ENCODE results near the gene RP9. TPM values are rescaled to one million over a fixed set of nuclear protein-coding genes. Genes with fewer than 3 reads are reported as not detected.

The RP9 gene
- total and polyA plus RNA-seq, 9 of the 15 experiments (the other 6 are each of a cell fraction or from before 2014, with no cell fraction given) = 10.7 to 44.8 (median 33.4) TPM

DNA sequence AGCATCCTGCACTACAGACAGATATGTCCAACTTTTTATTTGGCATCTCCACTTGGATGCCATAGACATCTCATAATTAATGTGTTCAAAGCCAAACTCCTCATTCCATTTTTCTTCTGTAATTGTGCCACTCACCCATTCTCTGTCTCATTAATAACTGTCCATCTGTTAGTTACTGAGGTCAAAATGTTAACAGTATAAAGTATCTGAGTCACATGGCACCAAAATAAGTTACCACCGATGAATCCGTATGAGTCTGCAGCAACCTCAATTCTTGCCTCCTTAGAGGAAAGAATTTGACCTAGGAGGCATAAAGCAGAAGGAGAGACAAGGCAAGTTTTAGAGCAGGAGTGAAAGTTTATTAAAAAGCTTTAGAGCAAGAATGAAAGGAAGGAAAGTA, 30.1 kb downstream of the RP9 start:
- Histone ChIP-seq H3K79me2 (ENCODE audit: control insufficient read depth, insufficient read depth, low read length) (no peaks in the 10 kb centered on the region), H3K9me3 (replicated peaks; ENCODE audit: control insufficient read depth, insufficient read depth, low read depth, low read length) (no peaks in the 10 kb centered on the region), H3K27ac (ENCODE audit: extremely low read depth, low read depth, low read length) (no peak overlapping the region), H3K27me3 (ENCODE audit: control insufficient read depth in 2 of 2, insufficient read depth in 2 of 2, low read length in 2 of 2) (no peaks in the 10 kb centered on the region; a peak in 1 of 5 replicates), H2AFZ (ENCODE audit: low read depth, low read length) (no peak overlapping the region), H3K9me1 (ENCODE audit: control insufficient read depth, insufficient read depth, low read length) (no peaks in the 10 kb centered on the region), H3K4me3 (no peak overlapping the region), H3K4me2 (ENCODE audit: insufficient read depth, low read length) (no peak overlapping the region), H4K20me1 (replicated peaks; ENCODE audit: control insufficient read depth, insufficient read depth, low read length) (no peaks in the 10 kb centered on the region), H3K9ac (ENCODE audit: insufficient read depth in 1 of 2, low read depth in 2 of 2, low read length in 2 of 2) (no peak overlapping the region), H3K36me3 (ENCODE audit: control insufficient read depth, insufficient read depth, low read length) (no peaks in the 10 kb centered on the region), H3K4me1 (replicated peaks in 1 of 2; ENCODE audit: control insufficient read depth in 2 of 2, insufficient read depth in 2 of 2, low read length in 2 of 2) (no peaks in the 10 kb centered on the region)
- ATAC-seq (no peak), DNase-seq (ENCODE audit: extremely low read depth in 1 of 4, low spot score in 3 of 4) (no peak), FAIRE-seq (no peak)
- intact Hi-C loops (cut with micrococcal nuclease) (no loop called here), in situ Hi-C loops (cut with MboI) (no loop called here)
- POLR2A ChIA-PET = no interaction called here
- BruUV-seq (replicated peaks) = no TSS peak
- 30% methylated on average over 2 of the region's 2 CpGs for WGBS (ENCODE audit: insufficient coverage, low coverage, missing lambda C conversion rate)
- CTCF ChIA-PET (ENCODE audit: low intra/inter-chr PET ratio) = no interaction called here
- TF ChIP-seq FUS (optimal IDR thresholded peaks at IDR 0.05; ENCODE audit: low read depth, low read length) (no peak), CBX5 (IDR thresholded peaks at IDR 0.05; ENCODE audit: borderline replicate concordance, low read depth) (no peak), SIX5 (IDR thresholded peaks at IDR 0.05; ENCODE audit: borderline replicate concordance in 1 of 2, insufficient read depth in 1 of 2, low read depth in 1 of 2, low read length in 2 of 2) (no peak), SMARCB1 (IDR thresholded peaks at IDR 0.05; ENCODE audit: insufficient read length, low read depth) (no peak), MCM2 (IDR thresholded peaks at IDR 0.05; ENCODE audit: low read depth) (no peak), PYGO2 (tag; IDR thresholded peaks at IDR 0.05) (no peak), E2F3 (CRISPR knock-in tag; IDR thresholded peaks at IDR 0.05) (no peak), POLR3A (IDR thresholded peaks at IDR 0.05; ENCODE audit: borderline replicate concordance, extremely low read depth, insufficient read depth, insufficient read length) (no peak), OTX1 (CRISPR knock-in tag; IDR thresholded peaks at IDR 0.05) (no peak), SMAD2 (IDR thresholded peaks at IDR 0.05; ENCODE audit: low read depth, low read length) (no peak), TARDBP (IDR thresholded peaks at IDR 0.05) (no peak), ZNF140 (CRISPR knock-in tag; IDR thresholded peaks at IDR 0.05) (no peak), RHOXF2B (CRISPR knock-in tag; conservative IDR thresholded peaks at IDR 0.05) (no peak), HLTF (IDR thresholded peaks at IDR 0.05) (no peak)
- TF ChIP-seq, protein P1, sequence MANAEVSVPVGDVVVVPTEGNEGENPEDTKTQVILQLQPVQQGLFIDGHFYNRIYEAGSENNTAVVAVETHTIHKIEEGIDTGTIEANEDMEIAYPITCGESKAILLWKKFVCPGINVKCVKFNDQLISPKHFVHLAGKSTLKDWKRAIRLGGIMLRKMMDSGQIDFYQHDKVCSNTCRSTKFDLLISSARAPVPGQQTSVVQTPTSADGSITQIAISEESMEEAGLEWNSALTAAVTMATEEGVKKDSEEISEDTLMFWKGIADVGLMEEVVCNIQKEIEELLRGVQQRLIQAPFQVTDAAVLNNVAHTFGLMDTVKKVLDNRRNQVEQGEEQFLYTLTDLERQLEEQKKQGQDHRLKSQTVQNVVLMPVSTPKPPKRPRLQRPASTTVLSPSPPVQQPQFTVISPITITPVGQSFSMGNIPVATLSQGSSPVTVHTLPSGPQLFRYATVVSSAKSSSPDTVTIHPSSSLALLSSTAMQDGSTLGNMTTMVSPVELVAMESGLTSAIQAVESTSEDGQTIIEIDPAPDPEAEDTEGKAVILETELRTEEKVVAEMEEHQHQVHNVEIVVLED (CRISPR knock-in tag; IDR thresholded peaks at IDR 0.05) = no peak
